Right lobe of liver (tissue), 6 donors: Measurements from ENCODE around the gene INHBA. TPM values are rescaled to one million over a fixed set of nuclear protein-coding genes. Genes with fewer than 3 reads are reported as not detected.

Experiments used
- ATAC-seq, 4 donors: fragments of 200-7000 bp; cut with Tn5 transposase; one replicate each; pipeline ENCODE4 v1.9.1; 2020; ENCODE audit warnings: mild to moderate bottlenecking in 4 of 4, moderate library complexity in 4 of 4
- DNase-seq, 3 donors: peaks; one replicate each; pipeline ENCODE4 v3.0.0-alpha.2; 2020
- H3K27ac ChIP-seq, 3 donors: fragments of 200-600 bp; one replicate each; pipeline ENCODE4 v1.8.0; 2022
- H3K27me3 ChIP-seq, 2 donors: fragments of 200-600 bp; one replicate each; pipeline ENCODE4 v1.8.0; 2022
- H3K36me3 ChIP-seq, 4 donors: fragments of 200-600 bp; sonication (generic) in 1 of 4; one replicate each; pipeline versions ENCODE4 v1.5.1 to v1.8.0; 2017 to 2022; ENCODE audit warnings: control low read depth in 1 of 4
- H3K4me1 ChIP-seq, 4 donors: fragments of 200-600 bp; sonication (generic) in 1 of 4; one replicate each; pipeline versions ENCODE4 v1.5.1 to v1.8.0; 2017 to 2022; ENCODE audit warnings: control low read depth in 1 of 4
- H3K4me3 ChIP-seq, 3 donors: fragments of 200-600 bp; one replicate each; pipeline ENCODE4 v1.8.0; 2022
- H3K9me3 ChIP-seq, 4 donors: fragments of 200-600 bp; sonication (generic) in 1 of 4; one replicate each; pipeline versions ENCODE4 v1.5.1 to v1.8.0; 2017 to 2022; ENCODE audit warnings: control low read depth in 1 of 4
- POLR2A ChIP-seq: fragments of 450-650 bp; IDR thresholded peaks from one replicate; pipeline ENCODE4 v1.6.1; 2017; ENCODE audit warnings: antibody characterized with exemption, mild to moderate bottlenecking
- WGBS: methylation state at CpG from one replicate; pipeline ENCODE4 v1.1.6; 2018; ENCODE audit warnings: low coverage, low lambda C conversion rate; ENCODE audit not compliant: insufficient coverage; ENCODE audit errors: missing lambda C conversion rate; 5-methylcytosine and 5-hydroxymethylcytosine counted together
- intact Hi-C, 2 donors: fragments of 100-400 bp; cut with DNase I; formaldehyde crosslinking; loops; one replicate each; pipeline versions ENCODE4 v1.11.2 to v1.14.1; 2022
- total RNA-seq, 6 experiments: library from RNA; depleted of rRNA in 2 of 6; stranded (reverse); fragments of >200 nt in 2 of 6; fragmentation: NEBNext Ultra II Directional in 3 of 6; extraction: Animal tissue kit (Norgen Biotek cat#: 25700) in 3 of 6; gene quantifications; one replicate each; pipeline versions ENCODE4 v1.1.0 to v1.2.4, GENCODE V29; 2016 to 2023
- TF ChIP-seq, protein P1 (sequence below), 4 donors: fragments of 200-600 bp in 3 of 4; fragments of 450-650 bp in 1 of 4; IDR thresholded peaks; one replicate each; pipeline versions ENCODE4 v1.5.1 to v1.8.0; 2016 to 2022; ENCODE audit warnings: antibody characterized with exemption in 4 of 4, mild to moderate bottlenecking in 2 of 4
- donor health status: DM: no; HTN: yes; CAD: no.
- donor health status: DM: no; HTN: no; CAD: no.
- donor health status: DM: no; HTN: no; CAD: no.
- donor health status: DM: no; HTN: yes; CAD: no.
- donor health status: DM: no; HTN: yes; CAD: no.

Gene INHBA
- total RNA-seq, 6 experiments from 2014 or later = 1.1 to 9.7 (median 2.9) TPM

DNA sequence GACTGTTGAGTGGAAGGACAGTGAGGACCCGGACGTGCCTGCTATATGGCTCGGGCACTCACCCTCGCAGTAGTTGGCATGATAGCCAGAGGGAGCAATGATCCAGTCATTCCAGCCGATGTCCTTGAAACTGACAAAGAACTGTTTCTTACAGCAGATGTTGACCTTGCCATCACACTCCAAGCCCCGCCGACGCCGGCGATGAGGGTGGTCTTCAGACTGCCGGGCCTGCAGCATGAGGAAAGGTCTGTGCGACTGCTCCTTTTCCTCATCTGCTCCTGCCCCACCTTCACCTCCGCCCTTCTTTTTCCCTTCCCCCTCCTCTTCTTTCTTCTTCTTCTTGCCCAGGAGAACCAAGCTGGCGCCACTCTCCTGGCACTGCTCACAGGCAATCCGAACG, 13.1 kb downstream of the INHBA start:
- intact Hi-C loops = no loop called here

GRCh38 chr7:41688906-41689305, 14.0 kb downstream of the INHBA start:
- no peaks in the 10 kb centered on the region for H3K36me3 ChIP-seq
- no peak overlapping the region for H3K4me3 ChIP-seq
- H3K9me3 ChIP-seq = no peaks in the 10 kb centered on the region
- H3K27me3 ChIP-seq = no peaks in the 10 kb centered on the region
- H3K4me1 ChIP-seq = peaks cover 0 to 36% (median 16%) of the 10 kb centered on the region in 4 donors
- DNase-seq (no peak), ATAC-seq (no peak)
- no peak for TF ChIP-seq POLR2A
- TF ChIP-seq, protein P1, sequence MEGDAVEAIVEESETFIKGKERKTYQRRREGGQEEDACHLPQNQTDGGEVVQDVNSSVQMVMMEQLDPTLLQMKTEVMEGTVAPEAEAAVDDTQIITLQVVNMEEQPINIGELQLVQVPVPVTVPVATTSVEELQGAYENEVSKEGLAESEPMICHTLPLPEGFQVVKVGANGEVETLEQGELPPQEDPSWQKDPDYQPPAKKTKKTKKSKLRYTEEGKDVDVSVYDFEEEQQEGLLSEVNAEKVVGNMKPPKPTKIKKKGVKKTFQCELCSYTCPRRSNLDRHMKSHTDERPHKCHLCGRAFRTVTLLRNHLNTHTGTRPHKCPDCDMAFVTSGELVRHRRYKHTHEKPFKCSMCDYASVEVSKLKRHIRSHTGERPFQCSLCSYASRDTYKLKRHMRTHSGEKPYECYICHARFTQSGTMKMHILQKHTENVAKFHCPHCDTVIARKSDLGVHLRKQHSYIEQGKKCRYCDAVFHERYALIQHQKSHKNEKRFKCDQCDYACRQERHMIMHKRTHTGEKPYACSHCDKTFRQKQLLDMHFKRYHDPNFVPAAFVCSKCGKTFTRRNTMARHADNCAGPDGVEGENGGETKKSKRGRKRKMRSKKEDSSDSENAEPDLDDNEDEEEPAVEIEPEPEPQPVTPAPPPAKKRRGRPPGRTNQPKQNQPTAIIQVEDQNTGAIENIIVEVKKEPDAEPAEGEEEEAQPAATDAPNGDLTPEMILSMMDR (IDR thresholded peaks at IDR 0.05) = no peak
- intact Hi-C loops = no loop called here
- 61% methylated on average over 2 of the region's 2 CpGs for WGBS
- no peak overlapping the region for H3K27ac ChIP-seq

More for the DNA sequence above, 13.1 kb downstream of the INHBA start:
- H3K36me3 ChIP-seq = no peaks in the 10 kb centered on the region
- no peak for DNase-seq
- H3K27me3 ChIP-seq = no peaks in the 10 kb centered on the region
- H3K4me1 ChIP-seq = peaks cover 0 to 39% (median 16%) of the 10 kb centered on the region in 4 donors
- no peaks in the 10 kb centered on the region for H3K9me3 ChIP-seq
- H3K27ac ChIP-seq = no peak overlapping the region
- ATAC-seq = no peak
- 62% methylated on average over 3 of the region's 16 CpGs for WGBS
- TF ChIP-seq, protein P1 (IDR thresholded peaks at IDR 0.05) = no peak
- TF ChIP-seq POLR2A = no peak
- H3K4me3 ChIP-seq = no peak overlapping the region

DNA sequence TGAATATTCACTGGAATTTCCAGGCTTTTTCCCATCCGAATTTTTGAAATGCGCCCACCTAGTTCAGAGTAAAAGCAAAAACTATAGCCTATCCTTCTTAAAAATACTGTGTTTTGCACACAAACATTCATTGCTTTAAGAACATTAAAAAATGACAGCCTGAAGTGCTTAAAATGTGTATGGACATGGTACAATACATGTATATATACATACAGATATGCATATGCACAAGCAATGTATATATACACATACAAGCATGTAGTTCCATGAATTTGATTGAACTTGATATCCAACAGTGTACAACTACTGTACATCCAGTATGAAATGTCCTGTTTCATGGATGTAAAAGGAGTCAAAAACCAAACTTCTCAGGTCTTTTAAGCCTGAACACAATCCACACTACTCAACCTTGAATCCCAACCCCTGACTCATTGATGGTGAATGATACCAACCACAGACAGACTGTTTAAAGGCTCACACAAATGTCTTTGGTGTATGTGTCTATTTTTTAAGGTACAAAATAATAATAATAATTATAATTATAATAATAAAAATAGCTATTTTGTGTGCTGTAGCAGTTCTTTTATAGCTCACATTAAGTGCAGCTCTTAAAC, 14.8 kb downstream of the INHBA start:
- DNase-seq = no peak
- no peaks in the 10 kb centered on the region for H3K9me3 ChIP-seq
- WGBS = 81% methylated on average over 2 of the region's 2 CpGs
- no peaks in the 10 kb centered on the region for H3K36me3 ChIP-seq
- H3K4me3 ChIP-seq = no peak overlapping the region
- TF ChIP-seq, protein P1 (IDR thresholded peaks at IDR 0.05) = no peak
- no peak for TF ChIP-seq POLR2A
- no peak for ATAC-seq
- H3K27ac ChIP-seq = no peak overlapping the region
- no peaks in the 10 kb centered on the region for H3K27me3 ChIP-seq
- peaks cover 0 to 28% (median 12%) of the 10 kb centered on the region in 4 donors for H3K4me1 ChIP-seq
- intact Hi-C loops = no loop called here

DNA sequence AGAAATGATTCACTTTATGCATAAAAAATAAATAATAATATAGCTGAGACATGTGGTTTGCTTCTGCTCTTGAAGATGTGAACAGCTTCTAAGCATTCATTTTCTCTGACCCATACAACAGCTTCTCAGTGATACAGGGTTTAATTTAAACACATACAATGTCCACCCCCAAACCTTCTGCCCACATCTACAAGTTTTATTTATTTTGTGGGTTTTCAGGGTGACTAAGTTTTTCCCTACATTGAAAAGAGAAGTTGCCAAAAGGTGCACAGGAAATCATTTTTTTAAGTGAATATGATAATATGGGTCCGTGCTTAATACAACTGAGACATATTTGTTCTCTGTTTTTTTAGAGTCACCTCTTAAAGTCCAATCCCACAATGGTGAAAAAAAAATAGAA, 17.2 kb downstream of the INHBA start:
- no peaks in the 10 kb centered on the region for H3K27me3 ChIP-seq
- H3K9me3 ChIP-seq = no peaks in the 10 kb centered on the region
- WGBS = 44% methylated on average over 1 of the region's 1 CpG
- DNase-seq (no peak), ATAC-seq (no peak)
- intact Hi-C loops = no loop called here
- H3K36me3 ChIP-seq = no peaks in the 10 kb centered on the region
- no peak overlapping the region for H3K4me3 ChIP-seq
- H3K4me1 ChIP-seq = peaks cover 0 to 6% (median 3%) of the 10 kb centered on the region in 4 donors
- TF ChIP-seq, protein P1 (IDR thresholded peaks at IDR 0.05) = no peak
- no peak for TF ChIP-seq POLR2A
- no peak overlapping the region for H3K27ac ChIP-seq

DNA sequence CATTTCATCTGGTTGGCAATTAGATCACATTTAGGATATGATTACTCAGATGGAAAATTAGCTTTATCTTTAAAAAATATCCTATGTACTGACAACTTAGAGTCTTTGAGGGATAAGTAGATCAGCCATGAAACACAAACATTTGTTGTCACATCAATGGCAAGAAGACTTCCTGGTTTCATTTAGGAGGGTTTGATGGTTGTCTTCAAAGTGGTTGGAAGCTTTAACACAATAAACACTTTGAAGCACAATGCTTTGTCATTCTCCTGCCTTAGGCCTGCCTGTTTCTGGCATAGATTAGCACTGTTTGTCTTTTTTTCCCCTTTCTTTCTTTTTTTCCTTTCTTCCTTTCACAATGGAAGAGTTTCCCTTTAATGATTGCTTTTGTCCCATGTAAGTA, 20.5 kb downstream of the INHBA start:
- intact Hi-C loops = no loop called here

More for the DNA sequence above, 20.5 kb downstream of the INHBA start:
- Histone ChIP-seq H3K36me3 (no peaks in the 10 kb centered on the region), H3K4me1 (no peaks in the 10 kb centered on the region), H3K27ac (no peak overlapping the region), H3K9me3 (no peaks in the 10 kb centered on the region), H3K27me3 (no peaks in the 10 kb centered on the region), H3K4me3 (no peak overlapping the region)
- TF ChIP-seq, protein P1 (IDR thresholded peaks at IDR 0.05) = no peak
- no peak for TF ChIP-seq POLR2A
- ATAC-seq (no peak), DNase-seq (no peak)
